GM19467 (cell line): Measurements from ENCODE around the gene ACSS1.

ENCODE experiments used
- ATAC-seq: cut with Tn5 transposase; IDR thresholded peaks from one replicate; pipeline ENCODE4 v1.9.1; 2021; ENCODE audit warnings: mild to moderate bottlenecking, moderate library complexity; ENCODE audit not compliant: unreplicated experiment

The ACSS1 gene

GRCh38 chr20:25033265-25033923 is 24.5 kb downstream of the ACSS1 start:
- ATAC-seq: no peak

DNA sequence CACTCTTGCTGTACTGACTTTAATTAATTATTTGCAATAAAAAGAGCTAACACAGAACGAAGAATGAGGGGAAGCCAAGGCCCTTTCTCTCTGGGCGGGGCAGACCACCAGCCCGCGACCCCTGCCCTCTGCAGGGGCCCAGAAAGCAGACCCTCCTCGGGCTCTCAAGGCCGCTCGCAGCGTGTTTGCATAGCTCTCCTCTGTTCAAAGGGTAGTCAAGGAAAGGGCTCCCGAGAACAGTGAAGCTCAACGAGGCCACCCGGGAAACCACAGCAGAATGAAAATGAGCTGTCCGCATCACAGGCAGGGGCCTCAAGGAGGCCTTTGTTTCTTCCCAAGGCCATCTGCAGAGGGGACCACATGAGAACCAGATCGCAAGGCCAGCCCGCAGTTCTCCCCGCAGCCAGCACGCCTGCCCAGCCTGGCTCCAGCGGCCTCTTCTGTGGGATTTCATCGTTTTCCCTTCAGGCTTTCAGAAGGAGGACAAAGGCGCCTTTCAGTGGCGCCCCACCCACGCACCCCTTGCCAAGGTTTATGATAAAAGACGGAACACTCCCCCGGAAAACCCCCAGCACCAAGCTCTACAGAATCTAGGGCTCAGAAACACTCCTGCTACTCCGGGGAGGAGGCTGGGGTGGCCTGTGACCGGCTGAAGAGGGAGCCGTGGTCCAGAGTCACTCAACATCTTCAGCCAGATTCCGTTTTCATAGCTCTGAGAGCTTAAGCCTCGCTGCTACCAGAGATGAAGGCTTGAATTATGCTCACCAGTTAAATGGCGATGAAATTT is 25.3 kb downstream of the ACSS1 start:
- ATAC-seq: no peak

DNA sequence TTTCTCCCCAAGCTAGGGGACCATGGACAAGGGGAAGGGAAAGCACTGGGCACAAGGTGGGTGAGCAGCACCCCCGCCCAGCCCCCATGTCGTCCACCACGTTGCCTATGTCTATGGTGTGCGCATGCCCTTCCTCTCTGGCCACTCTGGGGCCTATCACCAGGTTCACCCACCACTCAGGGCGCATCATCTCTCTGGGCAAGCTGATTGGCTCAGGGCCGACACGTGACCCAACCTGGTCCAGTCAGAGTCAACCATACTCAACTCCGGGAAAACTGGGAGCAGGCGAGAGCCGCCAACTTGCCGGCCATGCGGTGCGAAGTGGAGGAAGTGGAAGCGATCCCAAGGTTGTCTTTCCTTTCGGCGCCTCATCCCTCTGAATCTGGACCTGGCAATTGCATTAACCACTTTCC is 25.9 kb downstream of the ACSS1 start:
- ATAC-seq: no peak

- ATAC-seq: no peak
Observed at GRCh38 chr20:25031241-25031640, 26.7 kb downstream of the ACSS1 start.

DNA sequence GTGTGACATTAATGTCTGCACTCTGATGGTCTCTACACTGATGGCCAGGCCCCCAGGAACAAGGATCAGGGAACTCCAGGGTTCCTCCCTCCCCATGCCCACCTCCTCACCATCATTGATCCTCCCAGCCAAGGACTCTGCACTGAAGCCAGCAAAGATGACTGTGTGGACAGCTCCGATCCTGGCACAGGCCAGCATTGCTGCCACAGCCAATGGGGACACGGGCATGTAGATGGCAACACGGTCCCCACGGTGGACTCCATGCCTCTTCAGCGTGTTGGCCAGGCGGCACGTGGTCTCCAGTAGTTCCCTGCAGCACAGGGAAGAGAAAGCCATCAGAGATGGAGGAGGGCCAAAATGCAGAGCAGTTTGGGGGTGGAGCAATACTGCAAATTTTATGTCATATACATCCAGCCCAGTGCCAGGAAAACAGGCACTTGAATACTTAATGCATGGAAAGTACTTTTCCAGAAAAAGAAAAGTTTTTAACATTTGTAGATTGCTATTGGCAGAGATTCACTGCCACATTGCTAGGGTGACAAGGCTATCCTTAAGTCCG is 27.2 kb downstream of the ACSS1 start:
- ATAC-seq: no peak

- ATAC-seq: no peak
Observed at GRCh38 chr20:25030007-25030648, 27.8 kb downstream of the ACSS1 start.

DNA sequence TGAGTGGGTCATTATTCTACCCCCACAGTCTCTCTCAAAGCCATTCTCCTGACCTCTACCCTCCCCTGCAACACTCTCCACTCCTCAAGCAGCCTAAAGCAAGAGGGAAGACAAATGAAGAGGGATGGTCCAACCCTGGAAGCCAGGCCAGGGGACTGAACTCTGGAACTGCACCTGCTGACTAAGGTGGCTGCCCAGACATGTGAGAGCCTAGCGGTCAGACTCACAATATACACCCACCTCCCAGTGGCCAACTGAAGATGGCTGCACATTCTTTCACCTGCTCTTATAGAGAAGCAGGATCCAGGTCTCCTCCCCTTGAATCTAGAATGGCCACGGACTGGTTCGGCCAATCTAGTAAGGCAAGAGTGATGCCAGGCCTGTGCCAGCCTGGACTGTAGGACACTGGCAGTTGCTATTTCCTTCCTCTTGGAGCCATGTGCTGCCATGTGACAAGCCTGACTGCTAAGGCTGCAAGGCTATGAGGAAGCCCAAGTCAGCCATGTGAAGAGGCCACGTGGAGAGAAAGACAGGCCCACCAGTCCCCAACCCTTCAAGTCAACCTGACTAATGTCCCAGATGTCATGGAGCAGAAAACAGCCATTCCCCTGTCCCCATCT is 31.8 kb downstream of the ACSS1 start:
- no peak for ATAC-seq

DNA sequence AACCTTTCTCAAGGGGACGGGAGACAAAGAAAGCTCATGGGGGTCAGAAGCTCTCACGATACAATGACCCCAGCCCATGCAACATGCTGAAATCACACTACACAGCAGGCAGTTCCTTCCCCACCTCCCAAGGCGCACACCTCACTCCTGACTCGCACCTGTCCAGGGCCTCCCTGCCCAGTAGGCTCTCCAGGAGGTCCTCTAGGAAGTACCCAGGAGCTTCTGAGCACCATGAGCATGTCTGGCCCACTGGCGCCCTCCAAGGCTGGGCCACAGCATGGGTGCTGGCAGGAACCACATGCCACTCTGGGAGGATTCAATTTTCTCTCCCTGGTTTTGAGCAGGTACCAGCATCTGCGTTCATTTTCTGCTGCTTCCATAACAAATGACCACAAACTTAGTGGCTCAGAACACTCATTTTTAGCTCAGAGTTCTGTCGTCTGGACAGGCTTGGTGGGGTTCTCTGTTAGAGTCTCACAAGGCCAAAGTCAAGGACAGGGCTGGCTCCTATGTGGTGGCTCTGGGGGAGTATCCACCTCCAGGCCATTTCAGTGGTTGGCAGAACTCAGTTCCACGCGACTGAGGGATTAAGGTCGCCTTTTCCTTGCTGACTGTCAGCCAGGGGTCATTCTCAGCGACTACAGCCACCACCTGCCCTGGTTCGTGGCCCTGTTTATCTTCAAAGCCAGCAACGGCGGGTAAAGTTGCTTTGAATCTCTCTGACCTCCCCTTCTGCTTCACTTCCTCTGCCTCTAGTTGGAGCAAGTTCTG is 32.7 kb downstream of the ACSS1 start:
- no peak for ATAC-seq

GRCh38 chr20:25024171-25024570 is 33.8 kb downstream of the ACSS1 start:
- ATAC-seq: no peak

DNA sequence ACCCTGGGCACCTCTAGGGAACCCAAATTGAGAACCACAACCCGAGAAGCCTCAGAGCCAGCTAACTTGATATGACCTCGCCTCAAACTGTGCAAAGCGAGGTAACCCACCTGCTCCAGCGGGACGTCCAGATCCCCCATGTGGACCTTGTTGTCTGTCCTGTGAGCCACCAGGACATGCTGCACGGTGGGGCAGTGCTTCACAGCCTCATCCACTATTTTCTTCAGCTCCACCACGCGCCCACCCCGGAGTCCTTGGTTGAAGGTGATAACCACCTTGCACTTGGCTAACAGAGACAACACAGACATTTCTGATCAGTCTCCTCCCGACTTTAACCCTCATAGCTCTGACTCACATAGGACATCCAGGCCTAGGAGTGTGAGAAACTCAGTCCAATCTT is 34.6 kb downstream of the ACSS1 start:
- ATAC-seq: no peak

DNA sequence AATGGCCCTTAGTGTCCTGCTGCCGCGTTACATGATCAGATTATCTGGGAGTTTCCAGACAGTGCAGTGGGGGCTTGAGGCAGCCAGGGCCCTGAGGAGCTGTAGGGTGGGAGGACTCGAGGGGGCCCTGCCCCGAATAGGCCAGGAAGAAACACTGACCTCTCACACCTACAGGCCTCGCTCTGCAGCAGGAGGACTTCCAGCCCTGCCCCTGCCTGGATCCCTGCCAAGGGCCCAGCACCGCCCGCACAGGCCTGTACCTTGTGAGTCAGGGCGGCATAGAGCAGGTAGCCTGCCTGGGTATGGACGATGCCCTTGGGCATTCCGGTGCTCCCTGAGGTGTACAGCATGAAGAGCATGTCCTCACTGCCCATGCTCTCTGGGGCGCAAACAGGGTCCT is 35.3 kb downstream of the ACSS1 start:
- ATAC-seq: no peak

DNA sequence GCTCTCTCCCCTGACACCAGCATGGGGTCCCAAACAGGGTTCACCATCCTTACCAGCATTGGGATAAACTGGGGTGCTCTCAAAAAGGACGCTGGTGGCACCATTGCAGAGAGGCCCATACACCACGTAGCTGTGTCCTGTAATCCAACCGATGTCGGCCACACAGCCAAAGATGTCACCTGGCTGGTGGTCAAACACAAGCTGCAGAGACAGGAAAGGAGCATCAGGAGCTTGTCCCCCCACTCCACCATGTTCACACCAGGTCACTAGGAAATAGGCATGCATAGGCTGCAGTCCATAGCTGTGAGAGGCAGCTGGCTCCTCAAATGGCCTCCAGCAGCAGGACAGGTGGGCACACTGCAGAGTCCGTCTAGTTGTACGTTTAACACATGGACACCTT is 36.6 kb downstream of the ACSS1 start:
- ATAC-seq: no peak

GRCh38 chr20:25020901-25021301 is 37.0 kb downstream of the ACSS1 start:
- no peak for ATAC-seq

- no peak for ATAC-seq
Observed at GRCh38 chr20:25020345-25020744, 37.6 kb downstream of the ACSS1 start.

GRCh38 chr20:25019381-25020155 is 38.4 kb downstream of the ACSS1 start:
- no peak for ATAC-seq

GRCh38 chr20:25018841-25019240 is 39.1 kb downstream of the ACSS1 start:
- no peak for ATAC-seq

- ATAC-seq: no peak
Observed at GRCh38 chr20:25018425-25018824, 39.5 kb downstream of the ACSS1 start.

DNA sequence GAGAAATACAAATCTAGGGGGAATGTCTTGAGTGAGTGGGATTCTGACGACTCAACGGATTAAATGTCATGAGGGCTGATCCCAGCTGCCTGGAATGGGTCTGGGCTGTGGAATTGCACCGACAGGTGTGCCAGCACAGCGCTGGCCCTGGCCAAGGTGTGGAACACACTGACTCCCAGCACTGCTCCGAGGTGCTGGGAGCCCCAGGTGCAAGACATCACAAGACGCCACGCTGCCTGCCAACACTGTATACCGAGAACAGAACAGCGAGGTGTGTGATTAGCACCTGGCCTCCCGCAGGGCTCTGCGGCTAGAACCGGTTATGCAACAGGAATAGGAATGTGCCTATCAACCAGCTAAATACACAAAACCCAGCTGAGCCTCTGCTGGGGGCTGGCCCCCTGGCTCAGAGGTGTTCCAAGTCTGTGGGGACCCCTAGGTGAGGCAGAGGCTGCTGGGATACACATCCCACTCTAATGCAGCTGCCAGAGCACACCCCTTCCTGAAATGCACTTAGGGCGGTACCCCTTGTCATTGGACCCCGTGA is 40.6 kb downstream of the ACSS1 start:
- no peak for ATAC-seq

DNA sequence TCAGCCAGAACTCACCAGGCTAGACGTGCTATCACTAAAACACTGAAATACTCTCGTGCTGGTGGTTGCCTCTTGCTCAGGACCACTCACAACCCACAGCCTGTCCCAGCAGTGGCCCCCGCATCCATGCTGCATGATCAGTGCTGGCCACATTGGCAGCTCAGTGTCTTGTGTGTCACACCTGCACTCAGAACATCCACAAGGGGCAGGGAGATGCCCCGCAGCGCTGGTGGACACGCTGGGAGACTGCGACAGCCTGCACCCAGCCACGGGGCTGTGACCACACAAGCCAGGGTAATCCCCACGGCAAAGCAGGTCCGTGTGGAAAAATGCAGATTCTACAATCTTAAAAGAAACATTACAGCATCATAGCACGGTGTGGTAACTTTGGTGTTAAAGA is 41.5 kb downstream of the ACSS1 start:
- ATAC-seq: no peak

DNA sequence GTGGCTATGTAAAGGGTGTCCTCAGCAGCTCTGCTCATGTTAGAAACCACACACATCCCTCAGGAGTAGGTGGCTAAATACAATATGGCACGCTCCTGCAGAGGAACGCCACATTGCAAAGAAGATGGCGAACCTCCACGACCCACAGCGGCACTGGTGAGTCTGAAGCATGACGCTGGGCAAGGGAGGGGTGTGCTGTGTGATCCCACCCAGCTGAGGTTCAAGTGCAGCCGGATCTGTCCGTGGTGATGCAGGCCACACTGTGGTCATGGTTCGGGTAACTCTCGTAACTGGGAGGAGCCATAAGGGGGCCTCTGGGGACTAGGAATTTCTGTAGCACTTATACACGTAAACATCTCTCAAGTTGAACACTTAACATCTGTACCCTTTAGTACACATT is 42.0 kb downstream of the ACSS1 start:
- no peak for ATAC-seq
